Ishikawa (cell line): ENCODE measurements around the gene GPR17.

Experiments used
- CEBPB ChIP-seq: IDR thresholded peaks from 2 replicates; pipeline ENCODE4 v1.6.1; 2012
- CREB1 ChIP-seq: IDR thresholded peaks from 2 replicates; pipeline ENCODE4 v1.6.1; 2012; ENCODE audit warnings: low read depth
- EGR1 ChIP-seq: IDR thresholded peaks from 2 replicates; pipeline ENCODE4 v1.6.1; 2012
- EP300 ChIP-seq: IDR thresholded peaks from 2 replicates; pipeline ENCODE4 v1.6.1; 2012; ENCODE audit warnings: borderline replicate concordance
- FOXM1 ChIP-seq: IDR thresholded peaks from 2 replicates; pipeline ENCODE4 v1.6.1; 2012; ENCODE audit warnings: low read depth, borderline replicate concordance
- NFIC ChIP-seq: IDR thresholded peaks from 2 replicates; pipeline ENCODE4 v1.6.1; 2012
- RAD21 ChIP-seq: IDR thresholded peaks from 2 replicates; pipeline ENCODE4 v1.6.1; 2012; ENCODE audit warnings: low read depth
- REST ChIP-seq: IDR thresholded peaks from 2 replicates; pipeline ENCODE4 v1.6.1; 2012; ENCODE audit warnings: low read depth, mild to moderate bottlenecking
- TAF1 ChIP-seq: IDR thresholded peaks from 2 replicates; pipeline ENCODE4 v1.6.1; 2012; ENCODE audit warnings: low read depth, mild to moderate bottlenecking
- TCF12 ChIP-seq: IDR thresholded peaks from 2 replicates; pipeline ENCODE4 v1.6.1; 2012; ENCODE audit warnings: low read depth
- TEAD4 ChIP-seq: IDR thresholded peaks from 2 replicates; pipeline ENCODE4 v1.6.1; 2012
- YY1 ChIP-seq: IDR thresholded peaks from 2 replicates; pipeline ENCODE4 v1.6.1; 2012; ENCODE audit warnings: low read depth
- ZBTB7A ChIP-seq: IDR thresholded peaks from 2 replicates; pipeline ENCODE4 v1.6.1; 2012; ENCODE audit warnings: low read depth
- TF ChIP-seq, protein P1 (sequence below): IDR thresholded peaks from 2 replicates; pipeline ENCODE4 v1.6.1; 2012
- TF ChIP-seq, protein P2 (sequence below): IDR thresholded peaks from 2 replicates; pipeline ENCODE4 v1.6.1; 2012

Gene GPR17

GRCh38 chr2:127700527-127701192 lies 54.7 kb downstream of the GPR17 start:
- TF ChIP-seq CEBPB (no peak), YY1 (no peak), TAF1 (no peak), EP300 (no peak), RAD21 (no peak), TEAD4 (no peak), EGR1 (no peak), FOXM1 (no peak), REST (no peak), NFIC (no peak), ZBTB7A (no peak), TCF12 (no peak), CREB1 (no peak)
- TF ChIP-seq, protein P1, sequence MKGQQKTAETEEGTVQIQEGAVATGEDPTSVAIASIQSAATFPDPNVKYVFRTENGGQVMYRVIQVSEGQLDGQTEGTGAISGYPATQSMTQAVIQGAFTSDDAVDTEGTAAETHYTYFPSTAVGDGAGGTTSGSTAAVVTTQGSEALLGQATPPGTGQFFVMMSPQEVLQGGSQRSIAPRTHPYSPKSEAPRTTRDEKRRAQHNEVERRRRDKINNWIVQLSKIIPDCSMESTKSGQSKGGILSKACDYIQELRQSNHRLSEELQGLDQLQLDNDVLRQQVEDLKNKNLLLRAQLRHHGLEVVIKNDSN = no peak
- TF ChIP-seq, protein P2, sequence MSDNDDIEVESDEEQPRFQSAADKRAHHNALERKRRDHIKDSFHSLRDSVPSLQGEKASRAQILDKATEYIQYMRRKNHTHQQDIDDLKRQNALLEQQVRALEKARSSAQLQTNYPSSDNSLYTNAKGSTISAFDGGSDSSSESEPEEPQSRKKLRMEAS = no peak

DNA sequence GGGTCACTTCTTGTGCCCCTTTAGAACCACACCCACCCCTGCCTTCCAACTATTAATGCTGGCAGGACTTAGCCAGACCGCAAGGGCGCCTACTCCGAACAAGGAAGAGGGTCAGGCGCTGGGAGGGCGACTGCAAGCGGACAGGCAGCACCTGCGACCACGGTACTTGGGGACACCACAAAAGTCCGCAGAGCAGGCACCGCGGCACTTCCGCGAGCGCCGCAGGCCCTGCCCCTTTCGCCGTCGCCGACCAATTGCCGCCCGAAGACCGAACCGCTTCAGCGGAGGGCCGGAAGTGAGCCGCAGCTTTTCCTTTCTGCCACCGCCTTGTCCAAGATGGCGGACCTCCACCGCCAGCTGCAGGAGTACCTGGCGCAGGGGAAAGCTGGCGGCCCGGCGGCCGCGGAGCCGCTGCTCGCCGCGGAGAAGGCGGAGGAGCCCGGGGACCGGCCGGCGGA lies 55.3 kb downstream of the GPR17 start, which contains the start of gene SFT2D3:
TSS of gene SFT2D3 (plus strand) at position 305 of the 458 bp plus-strand sequence. CDS start at position 337, 32 bp downstream.
- TF ChIP-seq REST (no peak; the same call in 1 of the 2 replicates), TCF12 (peak; percentile 63), TAF1 (peak; percentile 97), TEAD4 (no peak; the same call in 1 of the 2 replicates), YY1 (peak; percentile 96), CEBPB (no peak), EGR1 (no peak), EP300 (0 out of 2 replicates have a peak, but pooled peaks have one; percentile 11)
- TF ChIP-seq, protein P1 = no peak

GRCh38 chr2:127701651-127702394 lies 55.9 kb downstream of the GPR17 start:
- TF ChIP-seq YY1 (peak; percentile 47), EGR1 (no peak), TEAD4 (no peak; the same call in 1 of the 2 replicates), NFIC (0 out of 2 replicates have a peak, but pooled peaks have one; percentile 29), TAF1 (no peak), CEBPB (no peak), TCF12 (no peak; the same call in 1 of the 2 replicates), RAD21 (no peak), REST (no peak; the same call in 1 of the 2 replicates), FOXM1 (no peak), EP300 (no peak), CREB1 (no peak), ZBTB7A (no peak)
- TF ChIP-seq, protein P2 = peak; percentile 82
- TF ChIP-seq, protein P1 = no peak
